Keratinocyte (primary cell): ENCODE data around the gene FILIP1. TPM values are rescaled to one million over a fixed set of nuclear protein-coding genes. Genes with fewer than 3 reads are reported as not detected.

ENCODE experiments used
- DNase-seq: peaks from one replicate; pipeline ENCODE4 v3.0.0-alpha.2; 2011; ENCODE audit warnings: low read depth, missing footprints, low spot score
- FAIRE-seq: peaks from 2 replicates; lab custom pipeline; 2011; peaks lifted over from hg19 to GRCh38; lab: Jason Lieb, UNC
- H2AFZ ChIP-seq: 2 replicates; pipeline ENCODE4 v1.6.0; 2012; ENCODE audit warnings: low read length, control low read depth, inconsistent platforms; ENCODE audit not compliant: control insufficient read depth
- H3K27ac ChIP-seq: 2 replicates; pipeline ENCODE4 v1.5.1; 2011; ENCODE audit warnings: low read length; ENCODE audit not compliant: control insufficient read depth, insufficient read depth
- H3K27me3 ChIP-seq: 3 replicates; pipeline ENCODE4 v1.6.0; 2011; ENCODE audit warnings: low read length; ENCODE audit not compliant: control insufficient read depth, insufficient read depth; ENCODE audit errors: extremely low read depth
- H3K36me3 ChIP-seq, 2 experiments: 2 replicates in 1 of 2; 3 replicates in 1 of 2; pipeline ENCODE4 v1.5.1; 2011; ENCODE audit warnings: low read length in 2 of 2, mild to moderate bottlenecking in 1 of 2; ENCODE audit not compliant: control insufficient read depth in 2 of 2, insufficient read depth in 2 of 2; ENCODE audit errors: extremely low read depth in 1 of 2
- H3K4me1 ChIP-seq: 3 replicates; pipeline ENCODE4 v1.5.1; 2011; ENCODE audit warnings: low read length; ENCODE audit not compliant: control insufficient read depth, insufficient read depth; ENCODE audit errors: extremely low read depth
- H3K4me2 ChIP-seq: 3 replicates; pipeline ENCODE4 v1.6.0; 2011; ENCODE audit warnings: low read depth, low read length; ENCODE audit not compliant: control insufficient read depth, insufficient read depth; ENCODE audit errors: extremely low read depth
- H3K4me3 ChIP-seq, 3 experiments: fragments of 200-600 bp in 1 of 3; sonication (generic) in 1 of 3; 2 replicates in 2 of 3; 3 replicates in 1 of 3; pipeline ENCODE4 v1.5.1; 2011 to 2016; ENCODE audit warnings: low read length in 3 of 3, mild to moderate bottlenecking in 3 of 3, control low read depth in 2 of 3, inconsistent platforms in 1 of 3, low read depth in 1 of 3, mixed read lengths in 1 of 3, mixed run types in 1 of 3, moderate library complexity in 1 of 3; ENCODE audit not compliant: control insufficient read depth in 2 of 3, insufficient read depth in 2 of 3; ENCODE audit errors: extremely low read depth in 1 of 3
- H3K79me2 ChIP-seq: 2 replicates; pipeline ENCODE4 v1.6.0; 2012; ENCODE audit warnings: low read length; ENCODE audit not compliant: control insufficient read depth, insufficient read depth
- H3K9ac ChIP-seq: 3 replicates; pipeline ENCODE4 v1.6.0; 2011; ENCODE audit warnings: low read length; ENCODE audit not compliant: control insufficient read depth, insufficient read depth; ENCODE audit errors: extremely low read depth
- H3K9me1 ChIP-seq: 3 replicates; pipeline ENCODE4 v1.6.0; 2011; ENCODE audit warnings: low read length; ENCODE audit not compliant: control insufficient read depth, insufficient read depth; ENCODE audit errors: extremely low read depth
- H3K9me3 ChIP-seq: 2 replicates; pipeline ENCODE4 v1.5.1; 2012; ENCODE audit warnings: low read depth, low read length; ENCODE audit not compliant: control insufficient read depth
- H4K20me1 ChIP-seq: 3 replicates; pipeline ENCODE4 v1.6.0; 2011; ENCODE audit warnings: low read length; ENCODE audit not compliant: control insufficient read depth, insufficient read depth; ENCODE audit errors: extremely low read depth
- EZH2 ChIP-seq: IDR thresholded peaks from one replicate; pipeline ENCODE4 v1.6.1; 2012; ENCODE audit warnings: inconsistent platforms, mild to moderate bottlenecking, low read length, moderate library complexity
- dilution Hi-C: fragments of 300-500 bp; cut with MboI; formaldehyde crosslinking; loops from one replicate; pipeline ENCODE4 v1.7.0; 2020; ENCODE audit warnings: low sequenced_read_pairs; ENCODE audit not compliant: extremely low pct_ligation_motif_present
- polyA plus RNA-seq, 5 experiments: library from polyadenylated mRNA; depleted of rRNA in 3 of 5; stranded (reverse) in 3 of 5; stranded (forward) in 1 of 5; unstranded in 1 of 5; fragments of >200 nt; gene quantifications; 1 replicate in 1 of 5; 2 replicates in 3 of 5; 3 replicates in 1 of 5; pipeline versions ENCODE4 v1.2.1 to v1.2.3, GENCODE V29; 2011 to 2012; ENCODE audit warnings: missing spikeins in 2 of 5, low read depth in 1 of 5, low replicate concordance in 1 of 5
- TF ChIP-seq, protein P1 (sequence below), 3 experiments: IDR thresholded peaks in 1 of 3; conservative IDR thresholded peaks in 1 of 3; optimal IDR thresholded peaks in 1 of 3; 2 replicates in 2 of 3; 3 replicates in 1 of 3; pipeline versions ENCODE3 to v1.5.1; 2011; ENCODE audit warnings: low read length in 3 of 3, mild to moderate bottlenecking in 3 of 3, moderate library complexity in 2 of 3, control low read depth in 1 of 3, inconsistent platforms in 1 of 3; ENCODE audit not compliant: insufficient read depth in 2 of 3; ENCODE audit errors: extremely low read depth in 1 of 3

The FILIP1 gene
- polyA plus RNA-seq, 1 donor (not counting 4 experiments of a cell fraction or from before 2014, with no cell fraction given): 0.01 TPM

DNA sequence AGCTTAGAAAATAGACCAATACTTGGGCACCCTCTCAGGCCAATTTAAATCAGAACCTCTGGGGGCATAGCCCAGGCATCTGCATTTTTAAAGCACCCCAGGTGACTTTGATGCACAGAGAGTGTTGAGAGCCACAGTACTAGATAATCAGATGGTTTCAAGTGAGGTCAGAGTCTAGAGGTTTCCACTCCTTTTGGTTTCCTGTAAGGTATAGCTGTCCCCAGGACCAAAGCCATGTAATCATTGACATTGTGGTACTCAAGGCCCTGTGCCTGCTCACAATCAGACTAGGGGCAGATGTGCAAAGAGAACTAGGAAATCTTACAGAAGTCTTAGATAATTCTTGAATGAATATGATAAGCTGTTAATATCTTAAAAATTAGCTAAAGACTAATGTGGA is 9.1 kb downstream of the FILIP1 start:
- FAIRE-seq (no peak), DNase-seq (no peak)
- Histone ChIP-seq H3K4me2 (no peak overlapping the region), H3K4me1 (no peaks in the 10 kb centered on the region), H3K9ac (no peak overlapping the region), H3K9me3 (no peaks in the 10 kb centered on the region), H3K9me1 (no peaks in the 10 kb centered on the region), H3K4me3 (no peak overlapping the region), H3K27me3 (peaks cover 4% of the 10 kb centered on the region), H4K20me1 (no peaks in the 10 kb centered on the region), H2AFZ (no peak overlapping the region), H3K36me3 (no peaks in the 10 kb centered on the region), H3K27ac (no peak overlapping the region), H3K79me2 (no peaks in the 10 kb centered on the region)
- dilution Hi-C loops: no loop called here
- TF ChIP-seq, protein P1, sequence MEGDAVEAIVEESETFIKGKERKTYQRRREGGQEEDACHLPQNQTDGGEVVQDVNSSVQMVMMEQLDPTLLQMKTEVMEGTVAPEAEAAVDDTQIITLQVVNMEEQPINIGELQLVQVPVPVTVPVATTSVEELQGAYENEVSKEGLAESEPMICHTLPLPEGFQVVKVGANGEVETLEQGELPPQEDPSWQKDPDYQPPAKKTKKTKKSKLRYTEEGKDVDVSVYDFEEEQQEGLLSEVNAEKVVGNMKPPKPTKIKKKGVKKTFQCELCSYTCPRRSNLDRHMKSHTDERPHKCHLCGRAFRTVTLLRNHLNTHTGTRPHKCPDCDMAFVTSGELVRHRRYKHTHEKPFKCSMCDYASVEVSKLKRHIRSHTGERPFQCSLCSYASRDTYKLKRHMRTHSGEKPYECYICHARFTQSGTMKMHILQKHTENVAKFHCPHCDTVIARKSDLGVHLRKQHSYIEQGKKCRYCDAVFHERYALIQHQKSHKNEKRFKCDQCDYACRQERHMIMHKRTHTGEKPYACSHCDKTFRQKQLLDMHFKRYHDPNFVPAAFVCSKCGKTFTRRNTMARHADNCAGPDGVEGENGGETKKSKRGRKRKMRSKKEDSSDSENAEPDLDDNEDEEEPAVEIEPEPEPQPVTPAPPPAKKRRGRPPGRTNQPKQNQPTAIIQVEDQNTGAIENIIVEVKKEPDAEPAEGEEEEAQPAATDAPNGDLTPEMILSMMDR (optimal IDR thresholded peaks at IDR 0.05 in 1 of 3, IDR thresholded peaks at IDR 0.05 in 1 of 3, conservative IDR thresholded peaks at IDR 0.05 in 1 of 3; ENCODE audit: extremely low read depth in 1 of 3, insufficient read depth in 2 of 3, low read length in 3 of 3): no peak
- TF ChIP-seq EZH2: no peak

DNA sequence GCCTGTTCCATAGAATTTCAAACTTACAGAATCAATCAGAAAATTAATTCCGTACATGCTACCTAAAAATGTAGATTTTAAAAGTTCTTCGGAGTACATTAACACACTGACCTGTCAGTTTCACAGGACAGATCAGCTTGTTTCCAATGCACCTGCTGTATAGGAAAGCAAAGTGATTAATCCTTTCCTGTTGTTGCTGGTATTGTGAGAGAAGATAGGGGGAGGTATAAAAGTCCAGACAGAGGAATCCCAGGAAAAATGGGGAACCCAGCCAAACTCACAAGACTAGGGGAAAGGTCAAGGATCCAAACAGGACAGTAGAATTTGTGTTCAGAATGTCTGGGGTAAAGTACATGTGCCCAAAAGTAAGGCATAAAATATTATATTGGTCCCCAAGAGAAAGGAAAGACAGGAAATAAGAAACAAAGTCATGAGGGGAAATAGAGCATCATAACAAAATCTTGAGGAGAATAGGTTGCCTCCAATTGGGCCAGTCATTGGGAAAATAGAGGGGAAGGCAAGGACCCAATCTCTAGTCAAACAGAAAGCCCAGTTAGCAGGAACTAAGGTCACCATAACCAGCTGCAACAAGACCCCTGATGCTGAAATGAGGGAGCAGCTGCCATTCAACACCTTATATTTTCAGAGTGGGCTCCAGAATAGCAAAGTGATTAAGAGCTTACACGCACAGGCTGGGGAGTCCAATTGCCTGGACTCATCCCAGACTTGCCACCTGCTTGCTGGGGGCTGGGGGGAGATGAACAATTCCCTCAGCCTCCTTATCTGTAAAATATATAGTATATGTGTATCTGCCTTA is 10.3 kb downstream of the FILIP1 start:
- Histone ChIP-seq H3K79me2 (no peaks in the 10 kb centered on the region), H3K4me3 (no peak overlapping the region)
- TF ChIP-seq, protein P1 (optimal IDR thresholded peaks at IDR 0.05 in 1 of 3, IDR thresholded peaks at IDR 0.05 in 1 of 3, conservative IDR thresholded peaks at IDR 0.05 in 1 of 3; ENCODE audit: extremely low read depth in 1 of 3, insufficient read depth in 2 of 3, low read length in 3 of 3): no peak
- no peak for TF ChIP-seq EZH2

More for the DNA sequence above, 10.3 kb downstream of the FILIP1 start:
- no peak for FAIRE-seq
- no peak for DNase-seq
- dilution Hi-C loops: no loop called here
- no peak overlapping the region for H3K4me2 ChIP-seq
- no peak overlapping the region for H2AFZ ChIP-seq
- H3K27ac ChIP-seq: no peak overlapping the region
- H3K27me3 ChIP-seq: peaks cover under 1% of the 10 kb centered on the region
- no peaks in the 10 kb centered on the region for H4K20me1 ChIP-seq
- H3K9ac ChIP-seq: no peak overlapping the region
- H3K4me1 ChIP-seq: no peaks in the 10 kb centered on the region
- no peaks in the 10 kb centered on the region for H3K9me1 ChIP-seq
- no peaks in the 10 kb centered on the region for H3K9me3 ChIP-seq
- H3K36me3 ChIP-seq: no peaks in the 10 kb centered on the region
